ENCODE data around the gene PGF.

DNA sequence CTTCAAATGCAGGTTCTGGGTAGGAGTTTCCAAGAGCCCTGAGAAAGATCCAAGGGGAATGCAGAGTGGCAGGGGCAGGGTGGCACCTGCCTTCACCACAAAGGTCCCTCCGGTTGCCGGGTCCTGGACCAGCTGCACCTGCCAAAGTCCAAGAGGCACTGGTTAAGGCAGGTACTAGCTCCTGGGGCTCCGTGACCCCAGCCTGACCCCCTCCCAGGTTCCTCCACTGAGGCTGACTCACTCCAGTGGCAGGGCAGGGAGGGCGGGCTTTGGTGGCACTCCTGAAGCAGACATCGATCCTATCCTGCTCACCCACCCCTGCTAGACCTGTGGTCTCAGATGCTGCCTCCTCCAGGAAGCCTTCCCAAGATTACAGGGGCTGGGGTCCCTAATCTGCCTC is 43.7 kb downstream of the PGF start:
- TF ChIP-seq SUZ12 (IDR thresholded peaks at IDR 0.05; ENCODE audit: extremely low read depth, insufficient read depth, insufficient read length) (no peak), ZNF274 (IDR thresholded peaks at IDR 0.05; ENCODE audit: low read depth, low read length) (no peak)
